NCI-H2029 (cell line): ENCODE measurements around the gene OR14A16.

Source experiments
- DNase-seq: peaks from one replicate; lab custom pipeline; 2025; lab: John Stamatoyannopoulos, UW

OR14A16 gene

GRCh38 chr1:247824023-247824422, at the start of gene OR14A16:
Gene OR14A16, minus strand, starts transcription at chr1:247824119. Its CDS starts 8,390 bp downstream, at chr1:247815729.
- DNase-seq, result no peak

- no peak for DNase-seq
Observed at GRCh38 chr1:247865416-247865815, 41.5 kb upstream of the OR14A16 start.

GRCh38 chr1:247864644-247865043, 40.7 kb upstream of the OR14A16 start:
- no peak for DNase-seq

GRCh38 chr1:247862756-247863155, 38.8 kb upstream of the OR14A16 start:
- DNase-seq, result no peak

- DNase-seq, result no peak
Observed at GRCh38 chr1:247857985-247858619, 34.2 kb upstream of the OR14A16 start.

- DNase-seq, result no peak
Observed at GRCh38 chr1:247857069-247857984, 33.4 kb upstream of the OR14A16 start, which contains the start of gene TRIM58. Gene TRIM58, plus strand, starts transcription at chr1:247857187. Its CDS starts 60 bp downstream, at chr1:247857247.

GRCh38 chr1:247855911-247856310, 32.0 kb upstream of the OR14A16 start:
- no peak for DNase-seq

- no peak for DNase-seq
Observed at GRCh38 chr1:247854899-247855545, 31.1 kb upstream of the OR14A16 start.

GRCh38 chr1:247849616-247850015, 25.7 kb upstream of the OR14A16 start:
- no peak for DNase-seq

GRCh38 chr1:247848346-247848745, 24.4 kb upstream of the OR14A16 start:
- no peak for DNase-seq

GRCh38 chr1:247845693-247846017, 21.7 kb upstream of the OR14A16 start:
- DNase-seq, result no peak

GRCh38 chr1:247845011-247845692, 21.2 kb upstream of the OR14A16 start:
- no peak for DNase-seq

GRCh38 chr1:247843411-247843810, 19.5 kb upstream of the OR14A16 start:
- no peak for DNase-seq

GRCh38 chr1:247841796-247842195, 17.9 kb upstream of the OR14A16 start, which contains the start of gene OR11L1:
Gene OR11L1, minus strand, starts transcription at chr1:247841896. Its CDS starts 0 bp downstream, at chr1:247841896.
- no peak for DNase-seq

- DNase-seq, result no peak
Observed at GRCh38 chr1:247840818-247841217, 16.9 kb upstream of the OR14A16 start.

GRCh38 chr1:247833601-247834000, 9.7 kb upstream of the OR14A16 start:
- DNase-seq, result no peak

GRCh38 chr1:247829656-247830055, 5.7 kb upstream of the OR14A16 start:
- DNase-seq, result no peak

- DNase-seq, result no peak
Observed at GRCh38 chr1:247825362-247825761, 1.4 kb upstream of the OR14A16 start.

- no peak for DNase-seq
Observed at GRCh38 chr1:247822060-247822459, 1.9 kb downstream of the OR14A16 start.

GRCh38 chr1:247812637-247813036, 11.3 kb downstream of the OR14A16 start:
- no peak for DNase-seq

- DNase-seq, result no peak
Observed at GRCh38 chr1:247797518-247797917, 26.4 kb downstream of the OR14A16 start.

GRCh38 chr1:247769603-247770002, 54.3 kb downstream of the OR14A16 start:
- DNase-seq, result no peak
